HG03066 (cell line): ENCODE data around the gene HOXC13.

ENCODE experiments used
- ATAC-seq: cut with Tn5 transposase; IDR thresholded peaks from one replicate; pipeline ENCODE4 v1.9.1; 2021; ENCODE audit warnings: low read depth; ENCODE audit not compliant: unreplicated experiment

The HOXC13 gene

GRCh38 chr12:53953831-53954693 is 15.4 kb downstream of the HOXC13 start:
- no peak for ATAC-seq

GRCh38 chr12:53954694-53955035 is 16.0 kb downstream of the HOXC13 start, which contains the start of gene HOXC12:
Gene HOXC12, plus strand, starts transcription at chr12:53954903. Its CDS starts 27 bp downstream, at chr12:53954930.
- no peak for ATAC-seq

DNA sequence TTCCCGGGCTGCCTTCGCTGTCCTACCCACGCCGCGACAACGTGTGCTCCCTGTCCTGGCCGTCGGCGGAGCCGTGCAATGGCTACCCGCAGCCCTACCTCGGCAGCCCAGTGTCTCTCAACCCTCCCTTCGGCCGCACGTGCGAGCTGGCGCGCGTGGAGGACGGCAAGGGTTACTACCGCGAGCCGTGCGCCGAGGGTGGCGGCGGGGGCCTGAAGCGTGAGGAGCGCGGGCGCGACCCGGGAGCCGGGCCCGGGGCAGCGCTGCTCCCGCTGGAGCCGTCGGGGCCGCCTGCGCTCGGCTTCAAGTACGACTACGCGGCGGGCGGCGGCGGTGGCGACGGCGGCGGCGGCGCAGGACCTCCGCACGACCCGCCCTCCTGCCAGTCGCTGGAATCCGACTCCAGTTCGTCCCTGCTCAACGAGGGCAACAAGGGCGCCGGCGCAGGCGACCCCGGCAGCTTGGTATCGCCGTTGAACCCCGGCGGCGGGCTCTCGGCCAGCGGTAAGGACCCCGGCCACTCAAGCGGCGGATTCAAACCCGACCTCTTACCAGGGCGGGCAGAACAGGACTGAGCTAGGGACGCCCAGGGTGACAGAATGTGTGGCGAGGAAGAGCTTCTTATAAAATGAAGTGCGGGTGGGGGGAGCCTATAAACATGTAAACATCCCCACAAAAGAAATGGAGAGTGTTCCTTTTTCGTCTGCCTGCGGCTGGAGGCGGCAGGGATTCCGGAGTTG is 16.6 kb downstream of the HOXC13 start:
- no peak for ATAC-seq

GRCh38 chr12:53955776-53956250 is 17.2 kb downstream of the HOXC13 start:
- no peak for ATAC-seq

DNA sequence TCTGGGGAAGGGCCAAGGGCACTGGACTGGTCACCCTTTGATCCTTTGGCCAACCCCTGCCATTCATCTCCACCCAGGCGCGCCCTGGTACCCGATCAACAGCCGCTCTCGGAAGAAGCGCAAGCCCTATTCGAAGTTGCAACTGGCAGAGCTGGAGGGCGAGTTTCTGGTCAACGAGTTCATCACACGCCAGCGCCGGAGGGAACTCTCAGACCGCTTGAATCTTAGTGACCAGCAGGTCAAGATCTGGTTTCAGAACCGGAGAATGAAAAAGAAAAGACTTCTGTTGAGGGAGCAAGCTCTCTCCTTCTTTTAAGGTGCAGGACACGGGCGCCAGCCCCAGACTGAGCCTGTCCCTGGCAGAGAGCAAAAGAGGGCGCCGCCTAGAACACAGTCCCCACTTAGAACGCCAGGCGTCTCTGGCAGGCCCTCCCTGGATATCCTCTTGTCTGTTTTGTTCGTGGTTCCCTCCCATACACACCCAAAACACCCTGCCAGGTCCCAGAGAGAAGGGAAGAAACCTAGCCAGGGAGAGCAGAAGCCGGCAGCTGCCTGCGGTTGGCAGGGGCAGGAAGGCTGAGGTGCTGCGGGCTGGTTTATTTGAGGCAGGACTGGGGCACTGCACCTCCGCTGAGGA is 17.7 kb downstream of the HOXC13 start:
- no peak for ATAC-seq

GRCh38 chr12:53956914-53957536 is 18.4 kb downstream of the HOXC13 start:
- no peak for ATAC-seq

- ATAC-seq = no peak
Measured at GRCh38 chr12:53958128-53958527, 19.5 kb downstream of the HOXC13 start.

DNA sequence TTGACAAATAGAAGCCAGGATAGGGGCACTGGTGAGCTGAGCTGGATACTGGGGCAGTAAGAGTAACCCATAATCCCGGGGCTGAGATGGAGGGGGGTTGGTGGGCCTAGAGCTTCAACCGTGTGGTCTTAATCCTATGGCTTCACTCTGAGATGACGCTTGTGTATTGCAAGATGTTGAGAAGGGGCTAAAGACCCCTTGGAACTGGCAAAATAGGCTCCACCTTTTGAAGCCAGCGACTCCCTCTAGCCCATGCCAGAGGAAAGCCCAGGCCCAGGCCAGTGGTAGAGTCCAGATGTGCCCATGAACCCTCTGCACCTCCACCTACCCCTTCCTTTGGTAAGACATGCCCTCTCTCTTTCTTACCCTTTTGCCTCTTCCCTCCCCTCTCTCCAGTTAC is 20.7 kb downstream of the HOXC13 start:
- no peak for ATAC-seq

GRCh38 chr12:53960187-53961024 is 21.8 kb downstream of the HOXC13 start:
- no peak for ATAC-seq

DNA sequence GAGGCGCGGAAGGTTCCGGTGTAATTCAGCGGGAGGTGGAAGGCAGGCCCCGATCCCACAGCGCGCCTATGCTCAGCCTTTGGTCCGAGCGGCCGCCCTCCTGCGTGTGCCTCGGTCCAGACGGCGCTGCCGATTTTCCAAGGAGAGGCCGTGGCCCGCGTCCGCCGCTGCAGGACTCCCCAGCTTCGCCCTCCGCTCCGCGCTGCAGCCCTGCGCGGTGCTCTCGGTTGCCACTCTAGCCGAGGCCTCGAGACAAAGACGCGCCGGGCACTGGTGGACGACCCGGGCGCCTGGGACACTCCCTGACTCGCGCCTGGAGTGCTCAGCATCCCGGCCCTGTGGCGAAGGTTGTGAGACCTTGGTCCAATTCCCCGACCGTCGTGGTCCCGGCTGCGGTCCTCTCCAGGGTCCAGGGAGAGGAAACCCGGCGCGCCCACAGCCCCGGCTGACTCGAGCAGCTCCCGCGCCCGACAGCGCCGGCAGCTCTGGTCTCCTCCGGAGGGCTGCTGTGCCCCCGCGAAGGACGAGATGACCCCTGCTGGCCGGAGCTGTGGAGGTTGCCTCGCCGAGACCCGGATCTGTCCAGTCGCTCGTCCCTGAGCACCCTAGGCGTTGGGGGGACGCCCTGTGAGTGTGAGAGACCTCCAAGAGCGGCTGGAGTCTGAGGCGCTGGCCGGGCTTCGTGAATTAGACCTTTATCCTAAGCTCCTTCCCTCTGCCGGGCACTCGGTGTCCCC is 22.6 kb downstream of the HOXC13 start:
- no peak for ATAC-seq

DNA sequence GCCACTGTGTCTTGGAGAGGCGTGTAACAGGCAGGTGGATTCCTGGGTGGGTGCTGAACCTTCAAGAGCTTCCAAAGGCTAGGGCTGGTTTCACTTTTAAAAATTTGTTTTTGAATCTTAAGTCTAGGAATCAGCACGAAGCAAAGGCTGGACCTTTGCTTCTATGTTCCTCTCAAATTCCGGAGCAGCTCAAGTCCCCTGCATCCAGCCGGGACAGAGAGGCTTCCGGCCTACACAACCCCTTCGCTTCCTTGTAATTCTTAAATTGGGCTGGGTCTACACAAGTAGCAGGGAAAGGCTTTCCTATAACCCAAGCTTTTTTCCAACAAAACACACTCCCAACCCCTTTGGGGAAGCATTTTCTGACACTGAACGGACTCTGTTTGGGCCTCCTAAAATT is 24.4 kb downstream of the HOXC13 start:
- ATAC-seq = no peak

DNA sequence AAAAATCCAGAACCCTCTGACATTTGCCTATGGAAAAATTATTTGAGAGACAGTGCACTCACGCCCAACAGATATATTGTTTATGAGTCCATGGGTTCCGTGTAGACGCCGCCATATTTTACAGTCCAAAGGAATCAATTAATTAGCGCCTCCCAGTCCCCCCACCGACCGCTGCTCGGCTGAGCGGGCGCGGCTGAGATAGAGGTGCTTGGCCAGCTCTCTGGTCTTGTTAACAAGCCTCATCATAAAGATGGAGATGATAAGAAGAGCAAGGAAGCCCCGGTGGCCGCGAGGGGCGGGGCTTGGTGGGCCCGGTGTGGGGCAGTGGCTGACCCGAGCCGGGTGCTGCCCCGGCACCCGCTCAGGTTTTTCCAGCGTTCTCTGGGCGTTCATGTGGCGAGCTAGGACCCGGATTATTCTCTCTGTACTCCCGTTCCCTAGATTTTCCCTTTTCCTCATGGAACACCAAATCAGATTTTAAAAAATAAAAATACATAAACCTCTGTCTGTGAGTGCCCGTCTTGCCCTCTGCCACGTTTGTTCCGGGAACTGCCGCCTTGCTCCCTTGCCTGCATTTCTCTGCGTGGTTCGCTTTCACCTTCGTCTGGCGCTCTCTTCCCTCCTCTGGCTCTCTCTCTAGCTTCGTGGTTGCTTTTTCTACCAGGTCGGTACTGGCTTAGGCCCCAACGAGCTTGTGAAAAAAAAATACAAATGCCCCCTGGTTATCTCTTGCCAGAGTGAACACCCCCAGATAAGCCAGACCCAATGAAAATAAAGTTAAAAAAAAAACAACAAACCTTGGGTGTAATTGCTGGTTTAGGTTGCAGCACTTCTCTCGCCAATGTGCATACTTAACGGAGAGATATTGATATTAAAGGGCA is 25.0 kb downstream of the HOXC13 start:
- no peak for ATAC-seq

- no peak for ATAC-seq
Measured at GRCh38 chr12:53964315-53964713, 25.7 kb downstream of the HOXC13 start.

DNA sequence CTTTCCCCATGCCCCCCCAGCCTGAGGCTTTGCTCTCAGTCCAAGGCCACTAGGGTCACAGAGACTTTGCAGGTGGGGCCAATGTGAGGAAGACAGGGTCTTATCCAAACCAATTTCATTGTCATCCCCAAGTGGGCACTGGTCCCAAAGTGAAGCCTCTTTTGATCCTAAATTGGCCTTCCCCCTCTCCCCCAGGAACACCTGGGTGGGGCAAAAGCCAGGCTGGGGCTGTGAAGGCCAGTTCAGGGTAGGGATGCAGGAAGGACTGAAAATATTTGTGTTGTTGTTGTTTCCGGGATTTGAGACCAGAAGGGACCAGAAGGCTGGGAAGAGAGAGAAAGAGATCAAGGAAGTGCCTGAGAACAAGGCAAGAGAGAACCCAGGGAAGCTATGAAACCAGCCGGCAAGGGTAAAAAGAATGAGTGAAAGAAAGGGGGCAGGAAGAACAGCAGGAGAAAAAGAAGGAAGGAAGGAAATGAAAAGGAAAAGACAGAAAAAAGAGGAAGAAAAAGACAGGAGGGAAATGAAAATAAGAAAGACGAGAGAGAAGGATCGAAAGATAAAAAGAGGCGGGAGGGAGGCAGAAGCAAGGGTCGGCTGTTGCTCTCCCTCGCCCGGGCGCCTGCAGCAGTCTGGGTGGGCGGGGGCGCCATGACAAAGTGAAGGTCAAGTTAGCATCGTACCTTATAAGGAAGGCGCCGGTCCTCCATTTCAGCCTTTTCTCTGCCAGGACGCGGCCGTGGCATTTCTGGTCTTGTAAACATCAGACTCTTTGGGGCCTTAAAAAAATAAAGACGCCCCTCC is 26.9 kb downstream of the HOXC13 start:
- ATAC-seq = no peak

- ATAC-seq = no peak
Measured at GRCh38 chr12:53966085-53966384, 27.4 kb downstream of the HOXC13 start.

DNA sequence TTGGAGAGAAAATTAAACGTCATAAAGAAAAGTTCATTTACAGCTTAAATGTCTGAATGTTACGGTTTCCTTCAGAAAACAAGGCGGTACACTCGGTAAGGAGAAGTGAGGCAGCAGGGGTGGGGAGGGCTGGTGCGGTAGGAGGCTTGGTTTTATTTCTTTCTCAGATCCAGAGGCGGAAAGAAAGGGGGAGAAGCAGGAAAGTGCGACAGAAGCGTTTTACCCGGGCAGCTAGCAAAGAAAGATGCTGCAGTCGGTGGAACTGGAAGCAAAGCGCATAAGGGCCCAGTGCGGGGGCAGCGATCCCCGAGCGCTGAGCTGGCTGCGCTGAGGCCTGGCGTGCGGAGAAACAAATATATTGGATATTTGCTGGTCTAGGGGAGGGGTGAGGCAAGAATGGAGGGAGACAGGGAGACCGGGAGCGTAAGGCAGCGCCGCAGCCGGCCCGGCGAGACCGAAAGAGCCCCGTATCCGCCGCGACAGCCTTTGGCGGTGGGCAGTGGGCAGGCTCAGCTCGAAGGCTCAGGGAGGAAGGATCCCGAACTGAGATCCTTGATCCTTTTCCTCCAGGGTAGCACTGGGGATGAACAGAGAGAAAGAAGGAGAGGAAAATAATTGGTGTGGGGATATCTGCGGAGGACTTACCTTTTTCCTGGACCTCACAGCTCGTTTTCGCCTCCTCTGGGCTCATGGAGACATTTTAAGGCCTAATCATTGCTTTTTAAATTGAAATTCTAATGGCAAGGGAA is 27.9 kb downstream of the HOXC13 start:
- no peak for ATAC-seq

DNA sequence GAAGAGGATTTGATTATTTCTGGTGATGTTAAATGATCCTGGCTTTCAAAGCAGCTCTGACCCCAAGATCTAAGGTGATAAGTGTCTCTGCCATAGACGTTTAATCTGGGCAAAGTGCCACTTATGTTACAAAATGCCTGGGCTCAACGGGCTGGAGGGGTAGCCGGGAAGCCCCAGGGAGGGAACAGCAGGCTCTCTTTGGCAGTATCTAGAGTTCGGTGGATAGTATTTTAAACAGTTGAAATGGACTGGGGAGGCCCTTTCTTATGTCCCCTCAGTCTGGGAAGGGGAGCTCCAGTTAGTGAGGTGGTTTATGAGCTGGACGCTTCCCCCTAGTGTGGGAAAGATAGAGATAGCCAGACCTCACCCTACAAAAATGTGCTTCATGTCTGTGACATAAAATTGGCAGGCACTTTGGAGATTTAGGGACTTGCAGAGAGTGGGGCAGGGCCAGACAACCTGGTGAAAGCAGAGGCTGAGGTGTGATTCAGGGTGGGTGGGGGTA is 28.8 kb downstream of the HOXC13 start:
- ATAC-seq = no peak
